ENCODE results near the gene FBXL19.

The FBXL19 gene

GRCh38 chr16:30997725-30998711 is 74.6 kb downstream of the FBXL19 start:
- no peaks in the 10 kb centered on the region for H3K36me3 ChIP-seq
- H3K4me1 ChIP-seq (ENCODE audit: control insufficient read depth in 1 of 2, insufficient read depth in 1 of 2, low read depth in 1 of 2, low read length in 1 of 2), result peaks cover 12 to 14% of the 10 kb centered on the region in 2 experiments
- H3K27me3 ChIP-seq, result peaks cover 39% of the 10 kb centered on the region
- H3K4me3 ChIP-seq (ENCODE audit: low read depth in 1 of 2, low read length in 1 of 2), result peak overlapping the region; percentile 57 to 68
- no peak for TF ChIP-seq CTCF (IDR thresholded peaks at IDR 0.05)
- H3K9me3 ChIP-seq, result no peaks in the 10 kb centered on the region
- no peak overlapping the region for H3K27ac ChIP-seq

All from neutrophil (primary cell).